OCI-M2 (cell line): Measurements from ENCODE around the gene PRPF4.
A peak's percentile ranks its signal among the peaks of the same experiment; 100 is the strongest.
"Not testable (repeated sequence)": the region's sequence is repeated elsewhere in the genome, so short reads cannot be mapped to it uniquely, and the experiment has no call there.

Experiments
- DNase-seq: peaks from one replicate; lab custom pipeline; 2025; ENCODE audit not compliant: unreplicated experiment; lab: John Stamatoyannopoulos, UW

Gene PRPF4

GRCh38 chr9:113267911-113268566, 7.4 kb upstream of the PRPF4 start:
- DNase-seq = no peak

DNA sequence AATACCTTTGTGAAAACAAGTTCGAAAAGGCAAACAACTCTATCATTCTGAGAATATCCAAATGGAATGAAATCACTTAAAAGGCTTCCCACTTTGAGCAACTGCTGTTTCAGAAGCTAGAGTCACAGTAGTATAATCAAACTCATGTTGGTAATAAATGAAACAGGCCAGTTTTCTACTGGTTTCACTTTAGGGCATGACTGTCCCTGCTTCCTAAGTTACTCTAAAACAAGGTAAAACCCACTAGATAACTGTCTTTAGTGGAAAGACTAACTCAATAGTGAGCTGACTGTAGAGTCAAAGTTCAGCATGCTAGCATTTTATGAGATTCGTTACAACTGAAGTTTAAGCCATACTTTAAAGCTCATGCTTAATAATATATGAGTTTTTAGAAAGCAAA, 6.1 kb upstream of the PRPF4 start:
- no peak for DNase-seq

DNA sequence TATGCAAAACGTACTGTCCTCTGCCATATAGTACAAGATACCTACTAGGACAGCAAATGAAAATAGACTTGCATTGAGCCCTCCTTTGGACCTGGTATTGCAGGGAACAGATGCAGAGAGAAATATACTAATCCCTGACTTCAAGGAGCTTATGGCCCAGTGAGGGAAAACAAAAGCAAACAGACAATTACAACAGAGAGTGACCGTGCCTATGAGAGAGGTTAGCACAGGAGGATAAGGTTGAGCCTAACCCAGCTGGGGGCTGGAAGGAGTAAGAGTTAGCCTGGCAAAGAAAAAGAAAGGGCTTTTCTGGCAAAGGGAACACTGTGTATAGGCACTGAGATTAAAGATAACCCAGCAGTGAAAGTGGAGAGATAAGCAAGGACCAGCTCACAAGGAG, 5.6 kb upstream of the PRPF4 start:
- no peak for DNase-seq

DNA sequence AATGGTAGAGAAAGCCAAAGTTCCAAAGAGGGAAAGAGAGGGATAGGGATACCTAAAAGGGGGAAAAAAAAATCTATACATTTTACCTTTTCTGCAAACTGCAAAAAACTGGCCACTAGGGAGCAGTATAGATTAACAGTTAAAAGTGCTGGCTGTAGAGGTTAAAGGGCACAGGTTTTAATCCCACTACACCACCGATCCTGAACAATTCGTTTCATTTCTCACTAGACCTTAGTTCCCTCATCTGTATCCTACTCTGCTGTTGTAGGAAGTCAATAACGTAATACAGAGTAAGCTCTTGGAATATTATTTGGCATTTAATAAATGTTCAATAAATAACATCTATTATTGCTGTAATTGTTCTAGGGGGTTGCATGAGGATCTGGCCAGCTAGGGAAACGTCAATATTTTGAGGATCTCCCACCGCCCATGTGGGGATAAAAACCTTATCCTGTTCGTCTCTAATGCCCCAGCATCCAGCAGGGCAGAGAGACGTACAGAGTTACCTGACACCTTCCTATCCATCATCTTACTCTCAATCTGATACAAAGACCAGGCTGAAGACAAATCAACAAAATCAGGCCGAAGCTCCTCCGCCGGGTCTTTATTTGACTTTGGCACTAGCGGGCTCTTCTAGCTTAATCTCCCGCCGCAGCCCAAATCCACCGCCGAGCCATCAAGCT, 843 bp upstream of the PRPF4 start:
- peak; percentile 44 for DNase-seq

DNA sequence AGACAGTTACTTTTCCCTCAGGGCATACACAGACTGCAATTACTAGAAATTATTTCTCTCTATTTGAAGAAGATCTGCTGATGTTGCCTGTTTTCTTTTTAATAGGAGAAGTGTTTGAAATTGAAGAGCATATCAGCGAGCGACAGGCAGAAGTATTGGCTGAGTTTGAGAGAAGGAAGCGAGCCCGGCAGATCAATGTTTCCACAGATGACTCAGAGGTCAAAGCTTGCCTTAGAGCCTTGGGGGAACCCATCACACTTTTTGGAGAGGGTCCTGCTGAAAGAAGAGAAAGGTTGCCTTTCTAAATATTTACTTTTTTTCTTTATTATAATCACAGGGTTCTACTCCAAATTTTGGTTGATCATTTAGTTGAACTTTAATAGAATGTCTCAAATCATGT, 3.4 kb downstream of the PRPF4 start:
- no peak for DNase-seq

- no peak for DNase-seq
Measured at GRCh38 chr9:113281356-113281755, 5.9 kb downstream of the PRPF4 start.

- no peak for DNase-seq
Measured at GRCh38 chr9:113289091-113289490, 13.6 kb downstream of the PRPF4 start.

DNA sequence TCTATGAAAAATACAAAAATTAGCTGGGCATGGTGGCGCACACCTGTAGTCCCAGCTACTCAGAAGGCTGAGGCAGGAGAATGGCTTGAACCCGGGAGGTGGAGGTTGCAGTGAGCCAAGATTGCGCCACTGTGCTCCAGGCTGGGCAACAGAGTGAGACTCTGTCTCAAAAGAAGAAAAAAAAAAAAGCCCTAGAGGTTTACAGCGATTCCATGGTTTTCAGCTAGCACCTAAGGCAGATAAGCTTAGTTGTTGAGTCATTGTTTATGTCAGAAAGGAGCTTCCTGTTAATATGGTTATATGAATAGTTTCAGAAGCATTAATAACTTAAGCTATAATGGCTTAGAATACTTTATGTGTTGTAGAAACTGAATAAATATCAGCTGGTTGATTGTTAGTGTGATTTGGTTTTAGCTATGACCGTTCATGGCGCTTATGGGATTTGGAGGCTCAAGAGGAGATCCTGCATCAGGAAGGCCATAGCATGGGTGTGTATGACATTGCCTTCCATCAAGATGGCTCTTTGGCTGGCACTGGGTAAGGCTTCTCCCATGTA, 14.7 kb downstream of the PRPF4 start:
- DNase-seq = no peak

- no peak for DNase-seq
Measured at GRCh38 chr9:113293285-113293878, 17.9 kb downstream of the PRPF4 start.

GRCh38 chr9:113296247-113296646, 20.8 kb downstream of the PRPF4 start:
- not testable (repeated sequence) for DNase-seq

DNA sequence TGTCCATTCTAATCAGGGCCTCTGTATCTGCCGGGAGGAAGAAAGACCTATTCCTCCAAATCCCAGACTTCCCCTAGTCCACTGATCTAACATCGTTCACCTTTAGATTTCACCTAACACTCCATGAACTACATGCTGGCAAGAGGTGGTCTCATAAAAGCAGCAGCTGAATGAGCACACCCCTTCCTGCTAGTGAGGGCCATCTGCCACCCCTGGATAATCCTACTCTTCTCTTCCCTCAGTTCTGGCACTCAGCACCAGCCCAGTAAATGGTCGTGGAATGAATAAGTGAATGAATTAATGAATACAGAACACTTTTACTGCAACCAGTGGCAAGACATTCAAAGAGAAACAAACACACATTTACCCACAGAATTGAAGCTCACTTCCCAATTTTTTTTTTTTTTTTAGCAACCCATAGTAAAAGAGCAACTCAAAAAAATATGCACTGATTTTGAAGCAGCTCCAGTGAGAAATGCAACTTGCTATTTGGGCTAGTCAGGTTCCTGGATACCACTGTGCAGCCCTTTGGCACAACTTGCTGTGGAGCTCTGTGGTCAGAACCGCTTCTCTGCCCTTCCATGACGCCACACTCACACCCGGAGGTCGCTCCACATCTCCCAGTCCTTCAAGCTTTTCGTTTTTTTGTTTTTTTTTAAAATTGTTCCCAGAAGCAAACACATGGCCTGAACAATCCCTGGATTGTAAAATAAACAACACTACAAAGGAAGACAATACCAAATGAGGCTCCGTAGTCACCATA, 21.5 kb downstream of the PRPF4 start:
- DNase-seq = no peak

- DNase-seq = no peak
Measured at GRCh38 chr9:113298311-113298710, 22.9 kb downstream of the PRPF4 start.

DNA sequence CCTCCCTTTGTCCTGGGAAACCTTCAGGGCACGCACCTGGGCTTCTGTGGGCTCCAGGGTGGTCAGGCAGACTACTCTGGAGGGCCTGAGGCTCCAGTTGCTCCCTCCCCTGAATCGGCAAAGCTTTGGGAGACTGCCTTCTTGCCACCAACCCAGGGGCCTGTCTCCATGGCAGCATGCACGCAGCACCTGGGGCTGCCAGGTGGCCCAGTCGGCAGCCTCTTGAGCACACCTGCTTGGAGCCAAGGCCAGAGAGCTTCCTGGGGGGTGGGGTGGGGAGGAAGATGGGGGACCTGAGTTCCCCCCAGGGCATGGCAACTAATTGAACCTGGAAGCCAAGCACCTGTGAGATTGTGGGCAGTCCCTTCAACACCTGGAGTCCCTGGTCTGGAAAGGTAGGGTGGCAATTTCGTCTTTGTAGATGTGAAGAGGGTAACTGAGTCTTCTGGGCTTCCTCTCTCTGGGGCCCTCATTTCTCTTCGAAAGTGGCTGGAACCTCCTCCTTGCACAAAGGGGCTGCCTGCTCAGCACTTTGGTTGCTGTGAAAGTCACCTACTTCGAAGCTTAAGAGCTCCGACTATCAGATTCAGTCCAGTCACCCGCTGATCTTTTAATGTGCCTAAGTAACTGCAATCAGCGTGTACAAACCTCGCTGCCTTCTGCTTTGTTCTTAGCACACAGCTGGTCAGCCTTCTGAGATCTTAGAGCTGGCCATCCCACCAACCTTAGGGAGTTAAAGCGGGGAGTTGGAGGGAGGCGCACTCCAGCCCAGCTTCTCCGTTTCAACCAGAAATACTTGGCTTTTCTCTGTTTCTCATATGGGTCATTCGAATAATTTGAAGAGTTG, 23.7 kb downstream of the PRPF4 start:
- DNase-seq = no peak

GRCh38 chr9:113299800-113300292, 24.4 kb downstream of the PRPF4 start:
- DNase-seq = no peak

DNA sequence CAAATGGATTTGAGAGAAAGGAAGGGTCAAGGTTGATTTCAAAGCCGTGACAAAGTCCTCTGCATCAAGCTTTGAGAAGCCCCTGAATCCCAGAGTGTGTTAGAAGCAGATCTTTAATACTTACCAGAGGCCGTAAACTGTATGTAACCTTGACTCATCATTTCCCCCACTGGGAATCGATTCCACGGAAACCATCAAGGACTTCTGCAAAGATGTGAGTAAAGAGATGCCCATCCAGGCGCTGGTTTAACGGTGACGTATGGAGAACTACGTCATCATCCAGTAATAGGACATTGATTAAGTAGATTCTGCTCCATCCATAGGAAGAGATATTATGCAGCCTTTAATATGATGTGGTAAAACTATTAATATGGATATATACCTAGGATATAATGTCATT, 26.1 kb downstream of the PRPF4 start:
- DNase-seq = no peak

DNA sequence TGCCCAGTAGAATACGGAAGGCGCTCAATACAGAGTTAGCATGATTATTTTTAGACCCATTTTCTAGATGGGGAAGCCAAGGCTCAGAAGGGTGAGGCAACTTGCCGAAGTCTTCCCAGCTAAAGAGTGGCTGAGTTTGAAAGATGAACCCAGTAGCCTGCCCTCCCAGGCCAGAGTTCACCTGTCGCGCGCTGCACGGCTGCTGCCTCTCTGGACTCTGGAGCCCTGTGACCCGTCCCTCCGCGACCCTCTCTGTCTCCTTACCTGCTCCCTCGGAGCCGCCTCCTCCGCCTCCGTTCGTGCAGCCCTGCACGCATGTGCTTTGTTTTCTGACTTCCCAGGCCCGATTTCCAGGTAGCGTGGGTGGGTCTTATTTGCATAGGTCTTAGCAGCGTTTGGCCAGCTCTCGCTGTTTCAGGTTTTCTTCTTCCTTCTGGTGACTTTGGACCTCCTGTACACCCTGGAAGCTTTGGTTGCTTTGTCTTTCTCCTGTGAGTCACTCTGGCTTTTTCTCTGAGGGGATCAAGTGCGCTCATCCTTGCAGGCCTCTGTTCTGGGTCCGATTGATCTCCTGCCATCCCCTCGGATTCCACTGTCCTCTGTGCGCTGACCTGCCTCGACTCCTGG, 27.4 kb downstream of the PRPF4 start, which contains the start of gene RNF183:
Gene RNF183, minus strand, starts transcription at position 585 of the 627 bp plus-strand sequence. CDS start 5,192 bp downstream, outside the sequence.
- no peak for DNase-seq

- no peak for DNase-seq
Measured at GRCh38 chr9:113306566-113306965, 31.1 kb downstream of the PRPF4 start.

GRCh38 chr9:113307396-113307975, 32.0 kb downstream of the PRPF4 start:
- DNase-seq = no peak

DNA sequence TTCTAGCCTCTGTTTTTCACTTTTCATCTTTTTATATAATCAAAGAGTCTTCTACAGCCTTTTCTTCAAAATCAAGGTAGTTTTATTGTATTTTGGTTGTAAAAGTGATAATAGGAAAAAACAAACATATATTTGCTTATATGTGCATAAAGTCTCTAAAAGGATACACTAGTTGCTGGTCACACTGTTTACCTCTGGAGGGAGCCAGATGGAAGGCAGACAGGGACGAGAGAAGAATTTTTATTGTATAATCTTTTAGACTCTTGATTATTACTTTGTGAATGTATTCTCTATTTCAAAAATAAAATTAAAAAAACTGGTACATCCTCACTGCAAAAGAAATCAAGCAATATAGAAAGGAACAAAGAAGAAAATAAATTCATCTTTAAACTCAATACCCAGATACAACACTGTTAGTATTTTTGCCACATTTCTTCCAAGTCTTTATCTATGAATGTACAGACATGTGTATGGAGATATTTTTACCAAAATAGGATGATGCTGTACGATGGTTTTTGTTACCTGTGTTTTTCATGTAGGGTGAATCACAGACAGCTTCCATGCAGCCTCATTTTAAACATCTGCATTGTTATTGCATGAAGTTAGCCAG, 33.9 kb downstream of the PRPF4 start:
- no peak for DNase-seq
